Tibial artery (tissue), 4 donors: ENCODE results near the gene CXADR.
"Not testable (repeated sequence)": the region's sequence is repeated elsewhere in the genome, so short reads cannot be mapped to it uniquely, and the experiment has no call there.

Source experiments
- DNase-seq, 2 donors: peaks; one replicate each; pipeline ENCODE4 v3.0.0-alpha.2; 2019
- H3K27ac ChIP-seq, 2 donors: fragments of 200-600 bp; sonication (generic) in 1 of 2; 1 replicate in 1 of 2; 2 replicates in 1 of 2; pipeline ENCODE4 v1.5.1; 2018 to 2019; ENCODE audit warnings: mild to moderate bottlenecking in 1 of 2
- H3K27me3 ChIP-seq, 2 donors: fragments of 200-600 bp; sonication (generic) in 1 of 2; one replicate each; pipeline versions ENCODE4 v1.5.1 to v1.6.0; 2016 to 2019
- H3K36me3 ChIP-seq, 3 donors: fragments of 200-600 bp; sonication (generic) in 2 of 3; one replicate each; pipeline ENCODE4 v1.5.1; 2016 to 2019; ENCODE audit warnings: mild to moderate bottlenecking in 2 of 3
- H3K4me1 ChIP-seq, 4 donors: fragments of 200-600 bp; sonication (generic) in 2 of 4; 1 replicate in 3 of 4; 2 replicates in 1 of 4; pipeline ENCODE4 v1.5.1; 2016 to 2019
- H3K4me3 ChIP-seq, 2 donors: fragments of 200-600 bp; sonication (generic) in 1 of 2; 1 replicate in 1 of 2; 2 replicates in 1 of 2; pipeline ENCODE4 v1.5.1; 2018 to 2019; ENCODE audit warnings: mild to moderate bottlenecking in 2 of 2
- H3K9me3 ChIP-seq, 3 donors: fragments of 200-600 bp; sonication (generic) in 1 of 3; one replicate each; pipeline ENCODE4 v1.5.1; 2016 to 2019
- intact Hi-C: fragments of 100-400 bp; cut with DNase I; formaldehyde crosslinking; loops from one replicate; pipeline ENCODE4 v1.15.0; 2023; ENCODE audit warnings: low total_unique reads
- TF ChIP-seq, protein P1 (sequence below), 2 experiments: fragments of 200-600 bp in 1 of 2; fragments of 450-650 bp in 1 of 2; IDR thresholded peaks; one replicate each; pipeline ENCODE4 v1.5.1; 2017 to 2019; ENCODE audit warnings: antibody characterized with exemption in 2 of 2, mild to moderate bottlenecking in 1 of 2, moderate library complexity in 1 of 2

CXADR gene

DNA sequence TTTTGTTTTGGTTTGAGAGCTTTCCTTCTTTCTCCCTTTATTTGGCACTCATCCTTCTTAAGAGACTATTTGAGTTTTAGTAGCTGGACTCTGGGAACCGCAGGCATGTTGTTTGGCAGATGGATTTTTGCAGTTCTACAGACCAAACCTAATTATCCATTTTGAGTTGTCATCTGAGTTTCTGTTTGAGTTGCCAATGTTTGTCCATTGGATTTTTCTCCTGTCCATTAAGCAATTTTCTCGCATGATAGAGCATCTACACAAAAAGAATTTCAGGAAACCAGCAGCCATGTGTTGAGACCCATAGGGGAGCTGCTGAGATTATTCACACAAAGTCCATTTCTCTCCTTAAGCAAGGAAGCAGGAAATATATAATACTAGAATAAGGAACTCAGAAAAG lies 17.2 kb upstream of the CXADR start:
- intact Hi-C loops, result no loop called here
- no peaks in the 10 kb centered on the region for H3K9me3 ChIP-seq
- TF ChIP-seq, protein P1, sequence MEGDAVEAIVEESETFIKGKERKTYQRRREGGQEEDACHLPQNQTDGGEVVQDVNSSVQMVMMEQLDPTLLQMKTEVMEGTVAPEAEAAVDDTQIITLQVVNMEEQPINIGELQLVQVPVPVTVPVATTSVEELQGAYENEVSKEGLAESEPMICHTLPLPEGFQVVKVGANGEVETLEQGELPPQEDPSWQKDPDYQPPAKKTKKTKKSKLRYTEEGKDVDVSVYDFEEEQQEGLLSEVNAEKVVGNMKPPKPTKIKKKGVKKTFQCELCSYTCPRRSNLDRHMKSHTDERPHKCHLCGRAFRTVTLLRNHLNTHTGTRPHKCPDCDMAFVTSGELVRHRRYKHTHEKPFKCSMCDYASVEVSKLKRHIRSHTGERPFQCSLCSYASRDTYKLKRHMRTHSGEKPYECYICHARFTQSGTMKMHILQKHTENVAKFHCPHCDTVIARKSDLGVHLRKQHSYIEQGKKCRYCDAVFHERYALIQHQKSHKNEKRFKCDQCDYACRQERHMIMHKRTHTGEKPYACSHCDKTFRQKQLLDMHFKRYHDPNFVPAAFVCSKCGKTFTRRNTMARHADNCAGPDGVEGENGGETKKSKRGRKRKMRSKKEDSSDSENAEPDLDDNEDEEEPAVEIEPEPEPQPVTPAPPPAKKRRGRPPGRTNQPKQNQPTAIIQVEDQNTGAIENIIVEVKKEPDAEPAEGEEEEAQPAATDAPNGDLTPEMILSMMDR (IDR thresholded peaks at IDR 0.05), result no peak
- H3K27me3 ChIP-seq, result no peaks in the 10 kb centered on the region
- no peak overlapping the region for H3K4me3 ChIP-seq
- no peak overlapping the region for H3K27ac ChIP-seq
- H3K4me1 ChIP-seq, result no peaks in the 10 kb centered on the region
- no peak for DNase-seq
- no peaks in the 10 kb centered on the region for H3K36me3 ChIP-seq

GRCh38 chr21:17497316-17497715 lies 15.5 kb upstream of the CXADR start:
- Histone ChIP-seq H3K4me3 (no peak overlapping the region), H3K27me3 (no peaks in the 10 kb centered on the region), H3K36me3 (no peaks in the 10 kb centered on the region), H3K27ac (no peak overlapping the region), H3K4me1 (no peaks in the 10 kb centered on the region), H3K9me3 (no peaks in the 10 kb centered on the region)
- TF ChIP-seq, protein P1 (IDR thresholded peaks at IDR 0.05), result no peak
- intact Hi-C loops, result no loop called here
- no peak for DNase-seq

GRCh38 chr21:17498586-17498985 lies 14.3 kb upstream of the CXADR start:
- intact Hi-C loops, result no loop called here
- TF ChIP-seq, protein P1 (IDR thresholded peaks at IDR 0.05), result no peak
- Histone ChIP-seq H3K27me3 (no peaks in the 10 kb centered on the region), H3K4me1 (no peaks in the 10 kb centered on the region), H3K4me3 (no peak overlapping the region), H3K27ac (no peak overlapping the region), H3K9me3 (no peaks in the 10 kb centered on the region), H3K36me3 (no peaks in the 10 kb centered on the region)
- DNase-seq, result no peak

- H3K4me3 ChIP-seq, result no peak overlapping the region
- DNase-seq, result no peak
Observed at GRCh38 chr21:17501107-17502006, 11.5 kb upstream of the CXADR start.

DNA sequence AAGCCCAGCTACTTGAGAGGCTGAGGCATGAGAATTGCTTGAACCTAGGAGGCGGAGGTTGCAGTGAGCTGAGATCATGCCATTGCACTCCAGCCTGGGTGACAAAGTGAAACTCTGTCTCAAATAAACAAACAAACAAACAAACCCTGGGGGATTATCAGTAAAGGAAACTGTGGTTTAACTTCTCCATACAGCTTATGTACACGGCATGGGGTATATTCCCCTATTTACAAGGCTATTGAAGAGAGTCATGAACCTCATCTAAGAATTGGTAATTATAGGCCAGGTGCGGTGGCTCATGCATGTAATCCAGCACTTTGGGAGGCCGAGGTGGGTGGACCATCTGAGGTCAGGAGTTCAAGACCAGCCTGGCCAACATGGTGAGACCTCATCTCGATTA lies 9.9 kb upstream of the CXADR start:
- H3K27me3 ChIP-seq, intact Hi-C loops, H3K4me1 ChIP-seq, H3K27ac ChIP-seq, H3K4me3 ChIP-seq, DNase-seq, H3K36me3 ChIP-seq, H3K9me3 ChIP-seq: not testable (repeated sequence)

More at GRCh38 chr21:17501107-17502006, 11.5 kb upstream of the CXADR start:
- Histone ChIP-seq H3K27me3 (no peaks in the 10 kb centered on the region), H3K36me3 (no peaks in the 10 kb centered on the region), H3K27ac (no peak overlapping the region), H3K4me1 (no peaks in the 10 kb centered on the region), H3K9me3 (peaks cover 0 to 7% (median 4%) of the 10 kb centered on the region in 3 donors)
- intact Hi-C loops, result no loop called here
- TF ChIP-seq, protein P1 (IDR thresholded peaks at IDR 0.05), result no peak

- H3K27ac ChIP-seq, result no peak overlapping the region
- peaks cover 0 to 2% (median 0%) of the 10 kb centered on the region in 4 donors for H3K4me1 ChIP-seq
- H3K36me3 ChIP-seq, result no peaks in the 10 kb centered on the region
- no peak overlapping the region for H3K4me3 ChIP-seq
- peaks cover 0 to 13% of the 10 kb centered on the region in 2 donors for H3K27me3 ChIP-seq
- intact Hi-C loops, result no loop called here
- TF ChIP-seq, protein P1 (IDR thresholded peaks at IDR 0.05), result no peak
- H3K9me3 ChIP-seq, result peaks cover 0 to 7% (median 4%) of the 10 kb centered on the region in 3 donors
- no peak for DNase-seq
Observed at GRCh38 chr21:17506951-17507350, 5.9 kb upstream of the CXADR start.
